ENCODE results near the gene C17orf75.
"Not testable (repeated sequence)": the region's sequence is repeated elsewhere in the genome, so short reads cannot be mapped to it uniquely, and the experiment has no call there.

Gene C17orf75, protein sequence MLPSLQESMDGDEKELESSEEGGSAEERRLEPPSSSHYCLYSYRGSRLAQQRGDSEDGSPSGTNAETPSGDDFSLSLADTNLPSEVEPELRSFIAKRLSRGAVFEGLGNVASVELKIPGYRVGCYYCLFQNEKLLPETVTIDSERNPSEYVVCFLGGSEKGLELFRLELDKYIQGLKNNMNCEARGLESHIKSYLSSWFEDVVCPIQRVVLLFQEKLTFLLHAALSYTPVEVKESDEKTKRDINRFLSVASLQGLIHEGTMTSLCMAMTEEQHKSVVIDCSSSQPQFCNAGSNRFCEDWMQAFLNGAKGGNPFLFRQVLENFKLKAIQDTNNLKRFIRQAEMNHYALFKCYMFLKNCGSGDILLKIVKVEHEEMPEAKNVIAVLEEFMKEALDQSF

GRCh38 chr17:32341857-32342602, at the start of gene C17orf75:
Gene C17orf75, minus strand, starts transcription at chr17:32342173. Its CDS starts 34 bp downstream, at chr17:32342139.
- H3K4me3 ChIP-seq (ENCODE audit: low read length): peak within 1 kb of the TSS; percentile 81
- H3K4me2 ChIP-seq (ENCODE audit: low read length): peak within 1 kb of the TSS; percentile 95
- H3K79me2 ChIP-seq (ENCODE audit: control insufficient read depth, low read length): peaks cover 17% of the 10 kb centered on the region
- no peak for TF ChIP-seq EZH2phosphoT487 (IDR thresholded peaks at IDR 0.05; ENCODE audit: borderline replicate concordance, low read length)
- TF ChIP-seq CTCF (IDR thresholded peaks at IDR 0.05; ENCODE audit: low read depth, low read length, poor library complexity, severe bottlenecking): no peak
- no peaks in the 10 kb centered on the region for H3K27me3 ChIP-seq (ENCODE audit: control insufficient read depth, low read length)
- H3K9me2 ChIP-seq (replicated peaks; ENCODE audit: control insufficient read depth, low read length): no peaks in the 10 kb centered on the region
- H4K20me1 ChIP-seq (ENCODE audit: control insufficient read depth, insufficient read depth, low read depth, low read length): no peaks in the 10 kb centered on the region
- H3K9me3 ChIP-seq (ENCODE audit: control insufficient read depth, insufficient read depth, low read length): no peaks in the 10 kb centered on the region
- peaks cover 13% of the 10 kb centered on the region for H3F3A ChIP-seq (ENCODE audit: control insufficient read depth, insufficient read depth)
- peaks cover 27% of the 10 kb centered on the region for H3K4me1 ChIP-seq (ENCODE audit: control insufficient read depth, low read length)
- H3K27ac ChIP-seq (ENCODE audit: low read depth, low read length): peak within 1 kb of the TSS; percentile 70
- H3K36me3 ChIP-seq (ENCODE audit: control insufficient read depth, low read length): peaks cover 31% of the 10 kb centered on the region

- no peak for TF ChIP-seq CTCF (IDR thresholded peaks at IDR 0.05; ENCODE audit: low read depth, low read length, poor library complexity, severe bottlenecking)
- TF ChIP-seq EZH2phosphoT487 (IDR thresholded peaks at IDR 0.05; ENCODE audit: borderline replicate concordance, low read length): no peak
- H3K27ac ChIP-seq (ENCODE audit: low read depth, low read length): no peak overlapping the region
- H3K4me1 ChIP-seq (ENCODE audit: control insufficient read depth, low read length): no peaks in the 10 kb centered on the region
- H3K79me2 ChIP-seq (ENCODE audit: control insufficient read depth, low read length): no peaks in the 10 kb centered on the region
- H4K20me1 ChIP-seq (ENCODE audit: control insufficient read depth, insufficient read depth, low read depth, low read length): no peaks in the 10 kb centered on the region
- no peaks in the 10 kb centered on the region for H3K36me3 ChIP-seq (ENCODE audit: control insufficient read depth, low read length)
- peaks cover 12% of the 10 kb centered on the region for H3F3A ChIP-seq (ENCODE audit: control insufficient read depth, insufficient read depth)
- H3K27me3 ChIP-seq (ENCODE audit: control insufficient read depth, low read length): no peaks in the 10 kb centered on the region
- no peaks in the 10 kb centered on the region for H3K9me2 ChIP-seq (replicated peaks; ENCODE audit: control insufficient read depth, low read length)
- H3K4me3 ChIP-seq (ENCODE audit: low read length): no peak overlapping the region
- H3K4me2 ChIP-seq (ENCODE audit: low read length): no peak overlapping the region
- H3K9me3 ChIP-seq (ENCODE audit: control insufficient read depth, insufficient read depth, low read length): no peaks in the 10 kb centered on the region
These were observed 46.9 kb upstream of the C17orf75 start for GRCh38 chr17:32388613-32389459.

GRCh38 chr17:32388128-32388527, 46.2 kb upstream of the C17orf75 start:
- H3K36me3 ChIP-seq (ENCODE audit: control insufficient read depth, low read length): not testable (repeated sequence)

More at GRCh38 chr17:32388128-32388527, 46.2 kb upstream of the C17orf75 start:
- H3K4me2 ChIP-seq (ENCODE audit: low read length); H3K4me3 ChIP-seq (ENCODE audit: low read length); H3K27ac ChIP-seq (ENCODE audit: low read depth, low read length); H3K27me3 ChIP-seq (ENCODE audit: control insufficient read depth, low read length); H3K4me1 ChIP-seq (ENCODE audit: control insufficient read depth, low read length); H3K9me3 ChIP-seq (ENCODE audit: control insufficient read depth, insufficient read depth, low read length); H4K20me1 ChIP-seq (ENCODE audit: control insufficient read depth, insufficient read depth, low read depth, low read length); H3K79me2 ChIP-seq (ENCODE audit: control insufficient read depth, low read length); H3K9me2 ChIP-seq (replicated peaks; ENCODE audit: control insufficient read depth, low read length): not testable (repeated sequence)
- peaks cover 18% of the 10 kb centered on the region for H3F3A ChIP-seq (ENCODE audit: control insufficient read depth, insufficient read depth)
